Naive B cell (primary cell): ENCODE measurements around the gene RRAS2. TPM values are rescaled to one million over a fixed set of nuclear protein-coding genes. Genes with fewer than 3 reads are reported as not detected.

Experiments
- ATAC-seq, 2 donors: fragments of 150-1000 bp; cut with Tn5 transposase; 2 replicates each; pipeline ENCODE4 v1.10.0; 2021; ENCODE audit warnings: low read depth in 2 of 2, mild to moderate bottlenecking in 2 of 2, moderate library complexity in 2 of 2
- DNase-seq: peaks from one replicate; pipeline ENCODE4 v3.0.0; 2022
- H3K27ac Mint-ChIP-seq, 6 donors: one replicate each; pipeline ENCODE4 v1.8.0; 2020 to 2022; ENCODE audit warnings: mild to moderate bottlenecking in 6 of 6, mixed read lengths in 6 of 6, moderate library complexity in 5 of 6, inconsistent platforms in 2 of 6
- H3K27me3 Mint-ChIP-seq, 3 donors: one replicate each; pipeline ENCODE4 v1.8.0; 2021 to 2022; ENCODE audit warnings: mixed read lengths in 3 of 3, mild to moderate bottlenecking in 1 of 3
- H3K36me3 Mint-ChIP-seq, 2 donors: one replicate each; pipeline ENCODE4 v1.8.0; 2020 to 2022; ENCODE audit warnings: mixed read lengths in 2 of 2, inconsistent platforms in 1 of 2, mild to moderate bottlenecking in 1 of 2
- H3K4me1 Mint-ChIP-seq, 3 donors: one replicate each; pipeline ENCODE4 v1.8.0; 2020 to 2022; ENCODE audit warnings: mixed read lengths in 3 of 3, inconsistent platforms in 1 of 3, mild to moderate bottlenecking in 1 of 3, moderate library complexity in 1 of 3
- H3K4me3 Mint-ChIP-seq, 8 donors: one replicate each; pipeline ENCODE4 v1.8.0; 2020 to 2022; ENCODE audit warnings: mild to moderate bottlenecking in 8 of 8, mixed read lengths in 8 of 8, moderate library complexity in 8 of 8, inconsistent platforms in 2 of 8
- H3K9me3 Mint-ChIP-seq, 7 donors: one replicate each; pipeline ENCODE4 v1.8.0; 2020 to 2022; ENCODE audit warnings: mixed read lengths in 7 of 7, mild to moderate bottlenecking in 5 of 7, inconsistent platforms in 2 of 7, moderate library complexity in 1 of 7
- polyA plus RNA-seq, 6 donors: library from polyadenylated mRNA; unstranded; fragments of 300-500 nt; fragmentation: Illumina TruSeq; gene quantifications; one replicate each; pipeline ENCODE4 v1.2.3, GENCODE V29; 2021; ENCODE audit warnings: low read depth in 6 of 6

RRAS2 gene
- polyA plus RNA-seq, 6 donors from 2014 or later: 95.9 to 155 (median 118) TPM

DNA sequence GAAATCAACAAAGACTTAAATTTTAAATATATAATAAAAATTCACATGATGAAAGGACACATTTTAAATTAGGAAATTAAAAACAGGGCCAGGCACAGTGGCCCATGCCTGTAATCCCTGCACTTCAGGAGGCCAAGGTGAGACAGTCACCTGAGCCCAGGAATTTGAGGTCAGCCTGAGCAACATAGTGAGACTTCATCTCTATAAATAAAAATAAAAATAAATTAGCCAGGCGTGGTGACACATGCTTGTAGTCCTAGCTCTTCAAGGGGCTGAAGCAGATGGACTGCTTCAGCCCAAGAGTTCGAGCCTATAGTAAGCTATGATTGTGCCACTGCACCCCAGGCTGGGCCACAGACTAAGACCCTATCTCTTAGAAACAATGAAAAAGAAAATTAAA lies 29.3 kb downstream of the RRAS2 start:
- no peaks in the 10 kb centered on the region for H3K9me3 Mint-ChIP-seq
- H3K36me3 Mint-ChIP-seq: no peaks in the 10 kb centered on the region
- ATAC-seq (no peak), DNase-seq (no peak)
- peak overlapping the region in 2 of 8 donors; percentile 32 to 68 for H3K4me3 Mint-ChIP-seq
- no peaks in the 10 kb centered on the region for H3K27me3 Mint-ChIP-seq
- H3K4me1 Mint-ChIP-seq: peaks cover 38 to 88% (median 60%) of the 10 kb centered on the region in 3 donors
- peak overlapping the region; percentile 15 to 80 (median 50) for H3K27ac Mint-ChIP-seq

DNA sequence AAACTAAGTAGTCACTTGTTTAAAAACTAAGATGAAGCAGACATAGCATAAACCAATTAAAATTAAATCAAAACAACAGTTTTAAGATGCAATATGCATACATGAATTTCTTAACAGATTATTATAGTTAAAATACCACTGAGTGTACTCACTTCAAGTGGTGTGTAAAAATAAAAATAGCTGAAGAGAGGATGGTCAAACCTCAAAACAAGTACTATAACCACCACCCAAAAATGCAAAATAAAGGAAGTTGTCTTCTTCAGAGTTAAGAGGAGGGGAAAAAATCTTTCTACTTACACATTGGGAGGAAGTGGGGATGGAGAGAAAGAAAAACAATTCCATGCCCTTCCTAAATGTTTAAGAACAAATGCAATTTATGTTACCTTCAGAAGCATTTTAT lies 31.9 kb downstream of the RRAS2 start:
- H3K9me3 Mint-ChIP-seq: no peaks in the 10 kb centered on the region
- H3K27me3 Mint-ChIP-seq: no peaks in the 10 kb centered on the region
- H3K27ac Mint-ChIP-seq: peak overlapping the region; percentile 56 to 90 (median 78)
- peak; percentile 13 to 21 for ATAC-seq
- peaks cover 46 to 94% (median 66%) of the 10 kb centered on the region in 3 donors for H3K4me1 Mint-ChIP-seq
- no peak for DNase-seq
- H3K4me3 Mint-ChIP-seq: peak overlapping the region; percentile 67 to 87 (median 80)
- H3K36me3 Mint-ChIP-seq: no peaks in the 10 kb centered on the region

- peak overlapping the region; percentile 42 to 81 (median 66) for H3K4me3 Mint-ChIP-seq
- no peaks in the 10 kb centered on the region for H3K27me3 Mint-ChIP-seq
- H3K9me3 Mint-ChIP-seq: no peaks in the 10 kb centered on the region
- no peaks in the 10 kb centered on the region for H3K36me3 Mint-ChIP-seq
- DNase-seq (no peak), ATAC-seq (peak in 1 of 2 donors; percentile 9)
- peaks cover 54 to 92% (median 80%) of the 10 kb centered on the region in 3 donors for H3K4me1 Mint-ChIP-seq
- peak overlapping the region; percentile 40 to 97 (median 88) for H3K27ac Mint-ChIP-seq
Observed at GRCh38 chr11:14323118-14323676, 35.8 kb downstream of the RRAS2 start.

DNA sequence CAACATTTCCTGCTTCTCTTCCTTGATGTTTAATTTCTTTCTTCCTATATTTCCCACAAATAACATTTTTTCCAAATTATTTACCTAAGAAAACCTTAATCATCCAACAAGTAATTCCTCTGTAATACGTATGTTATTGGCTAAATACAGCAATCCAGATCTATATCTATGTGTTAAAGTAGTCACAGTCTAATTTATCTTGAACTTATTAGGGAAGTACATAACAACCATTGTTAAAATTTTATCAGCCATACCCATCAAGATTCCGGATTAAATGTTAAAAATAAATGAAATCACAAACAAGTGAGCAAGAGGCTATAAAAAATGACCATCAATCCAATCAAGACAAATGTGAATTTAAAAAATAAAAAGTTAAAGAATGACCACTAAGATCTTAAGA lies 36.5 kb downstream of the RRAS2 start:
- Mint-ChIP-seq H3K9me3 (no peaks in the 10 kb centered on the region), H3K4me1 (peaks cover 55 to 92% (median 80%) of the 10 kb centered on the region in 3 donors), H3K36me3 (peaks cover 0 to 3% of the 10 kb centered on the region in 2 donors), H3K27ac (peak overlapping the region; percentile 62 to 97 (median 88)), H3K4me3 (peak overlapping the region in 6 of 8 donors; percentile 14 to 81 (median 64)), H3K27me3 (no peaks in the 10 kb centered on the region)
- DNase-seq: no peak
- ATAC-seq: no peak

- Mint-ChIP-seq H3K9me3 (no peaks in the 10 kb centered on the region), H3K4me1 (peaks cover 55 to 94% (median 87%) of the 10 kb centered on the region in 3 donors), H3K27me3 (no peaks in the 10 kb centered on the region), H3K27ac (peak overlapping the region; percentile 11 to 96 (median 76)), H3K36me3 (peaks cover 0 to 4% of the 10 kb centered on the region in 2 donors), H3K4me3 (peak overlapping the region; percentile 61 to 87 (median 70))
- no peak for DNase-seq
- peak; percentile 32 to 40 for ATAC-seq
Observed at GRCh38 chr11:14320020-14320419, 39.0 kb downstream of the RRAS2 start.

GRCh38 chr11:14318581-14318981 lies 40.4 kb downstream of the RRAS2 start:
- Mint-ChIP-seq H3K27ac (peak overlapping the region; percentile 69 to 96 (median 89)), H3K9me3 (no peaks in the 10 kb centered on the region), H3K36me3 (peaks cover 0 to 4% of the 10 kb centered on the region in 2 donors), H3K4me3 (peak overlapping the region in 6 of 8 donors; percentile 12 to 87 (median 42)), H3K4me1 (peaks cover 54 to 91% (median 84%) of the 10 kb centered on the region in 3 donors), H3K27me3 (no peaks in the 10 kb centered on the region)
- ATAC-seq (no peak), DNase-seq (no peak)

- peak overlapping the region; percentile 29 to 78 (median 60) for H3K4me3 Mint-ChIP-seq
- peaks cover 0 to 4% of the 10 kb centered on the region in 2 donors for H3K36me3 Mint-ChIP-seq
- no peaks in the 10 kb centered on the region for H3K9me3 Mint-ChIP-seq
- ATAC-seq (no peak), DNase-seq (no peak)
- H3K27ac Mint-ChIP-seq: peak overlapping the region; percentile 16 to 96 (median 94)
- H3K4me1 Mint-ChIP-seq: peaks cover 50 to 84% (median 83%) of the 10 kb centered on the region in 3 donors
- H3K27me3 Mint-ChIP-seq: no peaks in the 10 kb centered on the region
Observed at GRCh38 chr11:14317659-14318325, 41.2 kb downstream of the RRAS2 start.

- H3K4me3 Mint-ChIP-seq: peak overlapping the region; percentile 39 to 94 (median 81)
- H3K36me3 Mint-ChIP-seq: peaks cover 0 to 4% of the 10 kb centered on the region in 2 donors
- H3K4me1 Mint-ChIP-seq: peaks cover 35 to 72% (median 61%) of the 10 kb centered on the region in 3 donors
- H3K9me3 Mint-ChIP-seq: no peaks in the 10 kb centered on the region
- ATAC-seq (no peak), DNase-seq (no peak)
- no peaks in the 10 kb centered on the region for H3K27me3 Mint-ChIP-seq
- H3K27ac Mint-ChIP-seq: peak overlapping the region in 5 of 6 donors; percentile 96 to 99 (median 98)
Observed at GRCh38 chr11:14315130-14315529, 43.9 kb downstream of the RRAS2 start.

GRCh38 chr11:14314127-14314526 lies 44.9 kb downstream of the RRAS2 start:
- Mint-ChIP-seq H3K27me3 (no peaks in the 10 kb centered on the region), H3K36me3 (peaks cover 0 to 4% of the 10 kb centered on the region in 2 donors), H3K27ac (peak overlapping the region in 5 of 6 donors; percentile 96 to 99 (median 98)), H3K4me3 (peak overlapping the region; percentile 39 to 94 (median 81)), H3K9me3 (no peaks in the 10 kb centered on the region), H3K4me1 (peaks cover 27 to 62% (median 52%) of the 10 kb centered on the region in 3 donors)
- ATAC-seq: peak; percentile 83 to 87
- peak; percentile 79 for DNase-seq

DNA sequence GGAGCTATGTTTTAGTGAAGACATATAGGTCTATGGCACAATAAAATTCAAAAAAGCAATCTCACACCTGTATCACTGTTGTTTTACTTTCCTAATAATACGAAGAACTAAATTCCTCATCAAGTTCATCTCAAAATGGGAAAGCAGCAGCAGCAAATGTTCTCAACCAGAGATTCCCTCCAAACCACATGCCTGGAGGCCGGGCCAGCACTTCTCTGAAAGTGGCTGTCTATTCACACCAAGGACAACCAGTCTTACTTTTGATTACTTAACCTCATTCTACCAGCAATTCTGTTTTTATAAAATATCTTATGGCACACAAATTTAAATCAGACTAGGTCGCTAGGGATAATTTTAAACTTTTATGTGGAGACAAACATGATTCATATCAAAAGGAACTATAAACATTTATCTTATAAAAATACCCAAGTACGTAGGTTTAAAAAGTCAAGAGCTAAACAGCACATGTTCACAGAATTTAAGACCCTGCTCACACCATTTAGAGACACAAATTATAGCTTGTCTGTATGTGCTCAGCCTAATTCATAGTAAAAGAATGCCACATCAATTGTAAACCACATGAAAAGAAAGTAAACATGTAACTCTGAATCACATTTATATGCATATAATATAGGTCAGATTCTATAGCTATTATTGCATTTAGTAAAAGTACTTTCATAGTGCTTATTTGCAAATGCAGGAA lies 46.1 kb downstream of the RRAS2 start:
- Mint-ChIP-seq H3K4me3 (peak overlapping the region; percentile 59 to 94 (median 80)), H3K27ac (peak overlapping the region in 5 of 6 donors; percentile 96 to 99 (median 98)), H3K4me1 (peaks cover 29 to 51% (median 40%) of the 10 kb centered on the region in 3 donors), H3K9me3 (no peaks in the 10 kb centered on the region), H3K27me3 (no peaks in the 10 kb centered on the region), H3K36me3 (peaks cover 0 to 4% of the 10 kb centered on the region in 2 donors)
- DNase-seq: no peak
- ATAC-seq: no peak

DNA sequence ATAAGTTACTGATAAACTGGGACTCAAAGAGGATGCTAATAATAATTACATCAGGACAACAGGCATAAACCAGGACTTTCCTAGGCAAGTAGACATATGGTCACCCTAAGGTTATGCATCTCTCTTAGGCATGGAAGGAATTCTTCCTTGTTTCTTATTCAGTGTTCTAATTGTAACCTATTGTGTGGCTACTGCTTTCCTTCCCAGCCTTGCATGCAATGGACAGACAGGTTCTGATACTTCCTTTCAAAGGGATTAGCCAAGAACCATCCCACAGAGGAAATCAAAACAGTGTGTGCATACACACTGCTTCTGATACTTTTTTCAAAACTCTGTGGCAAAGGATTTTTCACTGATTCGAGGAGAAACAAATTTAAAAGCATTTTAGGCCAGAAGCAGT lies 48.3 kb downstream of the RRAS2 start:
- peaks cover 18 to 46% (median 32%) of the 10 kb centered on the region in 3 donors for H3K4me1 Mint-ChIP-seq
- DNase-seq: no peak
- H3K27ac Mint-ChIP-seq: no peak overlapping the region
- no peak overlapping the region for H3K4me3 Mint-ChIP-seq
- H3K9me3 Mint-ChIP-seq: no peaks in the 10 kb centered on the region
- no peaks in the 10 kb centered on the region for H3K36me3 Mint-ChIP-seq
- H3K27me3 Mint-ChIP-seq: no peaks in the 10 kb centered on the region
- ATAC-seq: no peak

GRCh38 chr11:14309425-14310192 lies 49.4 kb downstream of the RRAS2 start:
- peaks cover 7 to 37% (median 35%) of the 10 kb centered on the region in 3 donors for H3K4me1 Mint-ChIP-seq
- H3K27ac Mint-ChIP-seq: no peak overlapping the region
- H3K36me3 Mint-ChIP-seq: no peaks in the 10 kb centered on the region
- DNase-seq (no peak), ATAC-seq (no peak)
- no peaks in the 10 kb centered on the region for H3K9me3 Mint-ChIP-seq
- no peak overlapping the region for H3K4me3 Mint-ChIP-seq
- H3K27me3 Mint-ChIP-seq: no peaks in the 10 kb centered on the region

GRCh38 chr11:14308897-14309387 lies 50.0 kb downstream of the RRAS2 start:
- Mint-ChIP-seq H3K27ac (no peak overlapping the region), H3K4me3 (no peak overlapping the region), H3K4me1 (peaks cover under 1 to 39% (median 33%) of the 10 kb centered on the region in 3 donors), H3K9me3 (no peaks in the 10 kb centered on the region), H3K36me3 (no peaks in the 10 kb centered on the region), H3K27me3 (no peaks in the 10 kb centered on the region)
- DNase-seq (no peak), ATAC-seq (peak; percentile 63)
